NB4 (cell line): ENCODE results near the gene LSG1.

Source experiments
- DNase-seq: peaks from one replicate; pipeline ENCODE4 v3.0.0; 2010; ENCODE audit warnings: low read depth
- H3K4me3 ChIP-seq: one replicate; pipeline ENCODE4 v1.5.1; 2011; ENCODE audit warnings: mild to moderate bottlenecking, low read depth, low read length, moderate library complexity
- MYC ChIP-seq: IDR thresholded peaks from 2 replicates; pipeline ENCODE4 v1.6.1; 2011; ENCODE audit warnings: low read depth, low read length
- POLR2A ChIP-seq: IDR thresholded peaks from 2 replicates; pipeline ENCODE4 v1.6.1; 2011; ENCODE audit warnings: mild to moderate bottlenecking; ENCODE audit not compliant: insufficient read length; ENCODE audit errors: extremely low read depth
- TF ChIP-seq, protein P1 (sequence below): IDR thresholded peaks from one replicate; pipeline ENCODE4 v1.5.1; 2012; ENCODE audit warnings: low read depth, low read length
- TF ChIP-seq, protein P2 (sequence below): IDR thresholded peaks from 2 replicates; pipeline ENCODE4 v1.6.1; 2011; ENCODE audit warnings: low read depth, low read length

The LSG1 gene

DNA sequence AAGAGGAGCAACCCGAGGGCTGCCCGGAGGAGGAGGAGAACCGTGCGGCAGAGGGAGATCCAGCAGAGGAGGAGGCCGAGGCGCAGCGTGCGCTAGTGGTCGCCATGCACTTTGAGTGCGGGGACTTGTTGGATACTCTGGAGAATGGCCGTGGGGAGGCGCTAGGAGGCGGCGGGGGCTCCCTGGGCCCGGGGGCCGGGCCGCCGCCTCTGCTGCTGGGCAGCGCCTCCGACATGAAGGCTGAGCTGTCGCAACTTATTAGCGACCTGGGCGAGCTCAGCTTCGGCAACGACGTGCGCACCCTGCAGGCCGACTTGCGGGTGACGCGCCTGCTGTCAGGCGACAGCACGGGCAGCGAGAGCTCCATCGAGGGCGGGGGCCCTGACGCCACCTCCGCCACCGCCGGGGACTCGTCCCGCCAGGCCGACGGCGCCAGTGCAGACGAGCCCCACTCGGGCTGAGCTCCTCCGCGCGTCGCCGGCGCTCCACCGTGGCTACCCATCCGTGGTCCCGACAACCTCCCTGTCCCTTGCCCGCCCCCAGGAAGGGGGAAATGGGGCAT is 15.7 kb upstream of the LSG1 start:
- TF ChIP-seq POLR2A (no peak), MYC (no peak; the same call in 1 of the 2 replicates)
- TF ChIP-seq, protein P1, sequence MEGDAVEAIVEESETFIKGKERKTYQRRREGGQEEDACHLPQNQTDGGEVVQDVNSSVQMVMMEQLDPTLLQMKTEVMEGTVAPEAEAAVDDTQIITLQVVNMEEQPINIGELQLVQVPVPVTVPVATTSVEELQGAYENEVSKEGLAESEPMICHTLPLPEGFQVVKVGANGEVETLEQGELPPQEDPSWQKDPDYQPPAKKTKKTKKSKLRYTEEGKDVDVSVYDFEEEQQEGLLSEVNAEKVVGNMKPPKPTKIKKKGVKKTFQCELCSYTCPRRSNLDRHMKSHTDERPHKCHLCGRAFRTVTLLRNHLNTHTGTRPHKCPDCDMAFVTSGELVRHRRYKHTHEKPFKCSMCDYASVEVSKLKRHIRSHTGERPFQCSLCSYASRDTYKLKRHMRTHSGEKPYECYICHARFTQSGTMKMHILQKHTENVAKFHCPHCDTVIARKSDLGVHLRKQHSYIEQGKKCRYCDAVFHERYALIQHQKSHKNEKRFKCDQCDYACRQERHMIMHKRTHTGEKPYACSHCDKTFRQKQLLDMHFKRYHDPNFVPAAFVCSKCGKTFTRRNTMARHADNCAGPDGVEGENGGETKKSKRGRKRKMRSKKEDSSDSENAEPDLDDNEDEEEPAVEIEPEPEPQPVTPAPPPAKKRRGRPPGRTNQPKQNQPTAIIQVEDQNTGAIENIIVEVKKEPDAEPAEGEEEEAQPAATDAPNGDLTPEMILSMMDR: peak; percentile 13
- TF ChIP-seq, protein P2, sequence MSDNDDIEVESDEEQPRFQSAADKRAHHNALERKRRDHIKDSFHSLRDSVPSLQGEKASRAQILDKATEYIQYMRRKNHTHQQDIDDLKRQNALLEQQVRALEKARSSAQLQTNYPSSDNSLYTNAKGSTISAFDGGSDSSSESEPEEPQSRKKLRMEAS: 0 out of 2 replicates have a peak, but pooled peaks have one; percentile 6
- DNase-seq: peak; percentile 93
- peak overlapping the region; percentile 83 for H3K4me3 ChIP-seq

DNA sequence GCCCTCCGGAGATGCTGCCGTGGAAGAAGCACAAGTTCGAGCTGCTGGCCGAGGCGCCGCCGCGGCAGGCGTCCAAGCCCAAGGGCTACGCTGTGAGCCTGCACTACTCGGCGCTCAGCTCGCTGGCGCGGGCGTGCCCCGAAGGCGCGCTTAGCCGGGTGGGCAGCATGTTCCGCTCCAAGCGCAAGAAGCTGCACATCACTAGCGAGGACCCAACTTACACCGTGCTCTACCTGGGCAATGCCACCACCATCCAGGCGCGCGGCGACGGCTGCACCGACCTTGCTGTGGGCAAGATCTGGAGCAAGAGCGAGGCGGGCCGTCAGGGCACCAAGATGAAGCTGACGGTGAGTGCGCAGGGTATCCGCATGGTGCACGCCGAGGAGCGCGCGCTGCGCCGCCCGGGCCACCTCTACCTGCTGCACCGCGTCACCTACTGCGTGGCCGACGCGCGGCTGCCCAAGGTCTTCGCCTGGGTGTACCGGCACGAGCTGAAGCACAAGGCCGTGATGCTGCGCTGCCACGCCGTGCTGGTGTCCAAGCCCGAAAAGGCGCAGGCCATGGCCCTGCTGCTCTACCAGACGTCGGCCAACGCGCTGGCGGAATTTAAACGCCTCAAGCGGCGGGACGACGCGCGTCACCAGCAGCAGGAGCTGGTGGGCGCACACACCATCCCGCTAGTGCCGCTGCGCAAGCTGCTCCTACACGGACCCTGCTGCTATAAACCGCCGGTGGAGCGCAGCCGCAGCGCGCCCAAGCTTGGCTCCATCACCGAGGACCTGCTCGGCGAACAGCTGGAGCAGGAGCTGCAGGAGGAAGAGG is 15.0 kb upstream of the LSG1 start:
- H3K4me3 ChIP-seq: peak overlapping the region; percentile 83
- TF ChIP-seq POLR2A (no peak), MYC (peak; percentile 55; the same call in 1 of the 2 replicates)
- TF ChIP-seq, protein P2: 0 out of 2 replicates have a peak, but pooled peaks have one; percentile 33
- peak; percentile 62 for DNase-seq

DNA sequence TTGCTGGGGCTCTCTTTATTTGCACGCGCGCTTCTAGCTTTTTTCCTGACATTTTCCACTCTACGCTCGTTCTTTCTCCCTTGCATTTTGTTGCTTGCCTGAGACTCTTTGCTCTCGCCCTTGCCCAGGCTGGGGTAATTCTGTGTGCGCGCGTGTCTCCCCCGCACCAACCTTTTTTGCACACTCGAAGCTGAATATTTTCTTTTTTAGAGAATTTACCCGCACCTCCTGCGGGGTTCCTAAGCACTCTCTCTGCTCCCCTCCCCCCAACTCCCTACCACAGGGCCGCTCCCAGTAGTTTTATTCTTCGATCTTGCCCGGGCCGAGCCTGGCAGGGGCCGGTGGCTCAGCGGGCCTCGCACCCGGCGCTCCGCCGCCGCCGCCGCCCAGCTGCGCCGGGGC is 14.4 kb upstream of the LSG1 start:
- peak overlapping the region; percentile 83 for H3K4me3 ChIP-seq
- TF ChIP-seq, protein P2: no peak
- TF ChIP-seq MYC (no peak), POLR2A (no peak)
- TF ChIP-seq, protein P1: no peak
- DNase-seq: no peak

DNA sequence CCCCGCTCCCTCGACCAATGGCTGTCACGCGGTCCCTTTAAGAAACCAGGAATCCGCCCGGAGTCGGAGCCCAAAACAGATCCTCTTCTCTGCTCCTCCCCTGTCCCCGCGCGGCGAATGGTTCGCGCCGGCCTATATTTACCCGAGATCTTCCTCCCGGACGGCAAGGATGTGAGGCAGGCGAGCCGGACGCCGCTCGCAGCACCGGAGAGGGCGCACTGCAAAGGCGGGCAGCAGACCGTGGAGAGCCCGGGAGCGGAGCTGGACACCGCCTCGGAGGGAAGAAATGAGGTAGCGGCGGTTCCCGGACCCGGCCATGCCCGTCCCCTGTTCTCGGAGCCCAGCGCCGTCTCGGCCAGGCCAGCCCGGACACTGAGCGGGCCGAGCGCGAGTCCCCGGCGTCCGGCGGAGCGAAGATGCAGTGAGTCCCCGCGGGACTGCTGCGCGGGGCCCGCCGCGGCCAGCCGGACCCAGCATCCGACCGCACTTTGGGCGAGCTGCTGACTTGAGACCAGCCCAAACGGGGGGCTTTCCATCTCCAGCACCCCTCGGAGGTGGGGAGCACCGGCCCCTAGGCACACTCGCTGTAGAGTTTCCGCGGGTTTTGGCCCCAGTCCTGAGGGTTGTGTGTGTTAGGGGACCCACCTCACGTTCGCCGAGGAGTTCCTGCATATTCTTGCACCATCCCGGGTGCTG is 13.9 kb upstream of the LSG1 start, which contains the start of gene FAM43A:
TSS of gene FAM43A (plus strand) at position 166 of the 696 bp plus-strand sequence. CDS start 944 bp downstream, outside the sequence.
- DNase-seq: peak; percentile 96
- TF ChIP-seq, protein P2: no peak
- TF ChIP-seq MYC (peak; percentile 52), POLR2A (peak; percentile 99)
- TF ChIP-seq, protein P1: peak; percentile 7
- H3K4me3 ChIP-seq: peak within 1 kb of the TSS; percentile 83

DNA sequence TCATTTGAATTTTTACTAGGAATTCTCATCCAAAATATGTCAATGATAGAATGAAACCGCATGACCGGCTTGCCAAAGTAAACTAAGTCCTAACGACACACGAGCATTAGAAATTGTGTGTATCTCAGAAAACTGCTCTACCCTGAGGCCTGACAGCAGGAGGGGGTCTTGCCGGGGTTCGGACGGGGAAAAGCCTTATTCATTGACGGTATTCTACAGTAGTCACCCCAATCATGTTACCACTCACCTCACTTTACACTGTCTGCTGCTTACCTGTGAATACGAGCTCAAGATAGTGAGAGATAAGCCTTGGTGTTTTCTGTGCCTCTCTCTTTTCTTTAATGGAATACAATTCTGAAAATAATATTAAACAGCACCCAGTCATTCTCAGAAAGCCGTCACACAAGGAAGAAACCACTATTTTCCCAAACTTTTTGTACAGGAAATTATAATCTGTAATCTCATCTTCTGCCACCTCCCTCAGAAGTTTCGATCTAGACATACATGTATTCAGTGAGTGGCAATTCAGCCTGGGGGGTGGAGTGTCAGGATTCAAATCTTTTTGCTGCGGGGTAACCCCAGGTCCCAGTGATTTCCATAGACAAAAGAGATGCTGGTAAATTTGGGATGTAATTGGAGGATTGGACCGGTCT is 13.2 kb upstream of the LSG1 start:
- no peak for DNase-seq
- TF ChIP-seq, protein P2: no peak
- TF ChIP-seq POLR2A (no peak), MYC (no peak)
- TF ChIP-seq, protein P1: no peak
- peak overlapping the region; percentile 13 for H3K4me3 ChIP-seq
